Bronchial epithelial cell (primary cell): ENCODE data around the gene ZBED4. TPM values are rescaled to one million over a fixed set of nuclear protein-coding genes. Genes with fewer than 3 reads are reported as not detected.

Source experiments
- DNase-seq: peaks from one replicate; pipeline ENCODE4 v3.0.0-alpha.2; 2010; ENCODE audit warnings: low read depth
- FAIRE-seq: peaks from 2 replicates; lab custom pipeline; 2011; peaks lifted over from hg19 to GRCh38; lab: Jason Lieb, UNC
- H3K27me3 ChIP-seq: 2 replicates; pipeline ENCODE4 v1.5.1; 2011; ENCODE audit warnings: low read length; ENCODE audit not compliant: control insufficient read depth, insufficient read depth
- H3K36me3 ChIP-seq: 2 replicates; pipeline ENCODE4 v1.5.1; 2011; ENCODE audit warnings: low read length; ENCODE audit not compliant: control insufficient read depth, insufficient read depth
- H3K4me3 ChIP-seq: 2 replicates; pipeline ENCODE4 v1.5.1; 2011; ENCODE audit warnings: mild to moderate bottlenecking, low read depth, low read length, control low read depth
- CTCF ChIP-seq: IDR thresholded peaks from 2 replicates; pipeline ENCODE4 v1.5.1; 2011; ENCODE audit warnings: mild to moderate bottlenecking, moderate library complexity, low read length, control low read depth, inconsistent platforms; ENCODE audit not compliant: insufficient read depth, severe bottlenecking
- total RNA-seq: library from RNA; depleted of rRNA; stranded (reverse); fragments of >200 nt; gene quantifications from 2 replicates; pipeline ENCODE4 v1.2.1, GENCODE V29; 2014

The ZBED4 gene
- total RNA-seq, 1 donor from 2014 or later = 14.0 TPM

DNA sequence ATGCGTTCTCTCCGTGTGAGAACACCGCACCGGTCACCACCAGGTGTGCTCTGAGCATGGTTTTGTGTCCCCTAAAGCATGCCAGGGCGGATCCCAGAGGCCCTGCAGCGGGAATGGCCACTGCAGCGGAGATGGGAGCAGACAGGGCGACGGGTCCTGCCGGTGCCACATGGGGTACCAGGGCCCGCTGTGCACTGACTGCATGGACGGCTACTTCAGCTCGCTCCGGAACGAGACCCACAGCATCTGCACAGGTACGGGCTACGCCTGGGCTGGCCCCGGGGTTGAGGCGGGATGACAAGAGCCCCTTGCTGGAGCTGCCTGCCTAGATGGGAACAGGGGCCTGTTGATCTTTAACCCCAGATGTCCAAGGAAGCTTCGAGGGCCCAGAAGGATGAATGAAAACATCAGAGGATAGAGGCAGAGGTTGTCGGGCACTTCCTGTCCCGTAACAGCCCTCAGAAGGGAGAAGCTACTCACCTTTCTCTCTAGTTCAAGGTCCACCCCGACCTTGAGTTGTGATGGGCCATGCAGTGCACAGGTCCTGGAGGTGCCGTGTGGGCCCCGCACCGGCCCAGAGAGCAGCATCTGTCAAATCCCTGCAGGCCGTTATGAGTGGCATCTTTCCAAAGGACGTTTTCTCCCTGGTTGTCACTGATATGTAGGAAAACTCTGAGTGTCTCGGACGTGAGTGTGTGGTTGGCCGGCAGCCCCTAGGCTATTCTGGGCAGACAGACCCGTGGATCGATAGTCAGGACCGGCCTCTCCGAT, 68.0 kb downstream of the ZBED4 start:
- H3K36me3 ChIP-seq = peaks cover 10% of the 10 kb centered on the region
- TF ChIP-seq CTCF = no peak
- FAIRE-seq = no peak

GRCh38 chr22:49922484-49922883, 68.8 kb downstream of the ZBED4 start:
- peaks cover 10% of the 10 kb centered on the region for H3K36me3 ChIP-seq
- no peak for TF ChIP-seq CTCF
- FAIRE-seq = no peak

More for the DNA sequence above, 68.0 kb downstream of the ZBED4 start:
- no peaks in the 10 kb centered on the region for H3K27me3 ChIP-seq
- H3K4me3 ChIP-seq = no peak overlapping the region
- DNase-seq = no peak

GRCh38 chr22:49922926-49923325, 69.3 kb downstream of the ZBED4 start:
- FAIRE-seq (no peak), DNase-seq (no peak)
- peaks cover 10% of the 10 kb centered on the region for H3K36me3 ChIP-seq
- no peak overlapping the region for H3K4me3 ChIP-seq
- no peak for TF ChIP-seq CTCF
- H3K27me3 ChIP-seq = no peaks in the 10 kb centered on the region

More at GRCh38 chr22:49922484-49922883, 68.8 kb downstream of the ZBED4 start:
- peak; percentile 27 for DNase-seq
- Histone ChIP-seq H3K27me3 (no peaks in the 10 kb centered on the region), H3K4me3 (no peak overlapping the region)

DNA sequence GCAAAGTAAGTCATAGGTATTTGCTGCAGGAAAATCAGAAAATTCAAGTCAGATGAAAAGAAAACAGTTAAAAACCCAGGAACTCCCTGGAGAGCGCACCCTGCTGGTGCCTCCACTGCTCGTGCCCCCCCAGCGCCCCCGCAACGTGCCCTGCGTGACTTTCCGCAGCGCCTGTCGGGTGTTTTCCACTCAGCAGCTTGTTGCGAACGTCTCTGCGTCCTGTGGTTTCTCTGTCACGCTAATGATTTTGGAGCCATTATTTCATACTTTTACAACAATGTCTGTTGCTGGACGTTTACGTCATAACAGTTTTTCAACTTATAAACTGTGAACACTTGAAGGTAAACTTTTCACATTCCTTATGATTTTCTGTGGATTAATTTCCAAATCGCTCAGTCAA, 69.8 kb downstream of the ZBED4 start:
- peaks cover 10% of the 10 kb centered on the region for H3K36me3 ChIP-seq
- no peak overlapping the region for H3K4me3 ChIP-seq
- no peaks in the 10 kb centered on the region for H3K27me3 ChIP-seq
- no peak for DNase-seq
- no peak for FAIRE-seq
- peak; percentile 34 for TF ChIP-seq CTCF

DNA sequence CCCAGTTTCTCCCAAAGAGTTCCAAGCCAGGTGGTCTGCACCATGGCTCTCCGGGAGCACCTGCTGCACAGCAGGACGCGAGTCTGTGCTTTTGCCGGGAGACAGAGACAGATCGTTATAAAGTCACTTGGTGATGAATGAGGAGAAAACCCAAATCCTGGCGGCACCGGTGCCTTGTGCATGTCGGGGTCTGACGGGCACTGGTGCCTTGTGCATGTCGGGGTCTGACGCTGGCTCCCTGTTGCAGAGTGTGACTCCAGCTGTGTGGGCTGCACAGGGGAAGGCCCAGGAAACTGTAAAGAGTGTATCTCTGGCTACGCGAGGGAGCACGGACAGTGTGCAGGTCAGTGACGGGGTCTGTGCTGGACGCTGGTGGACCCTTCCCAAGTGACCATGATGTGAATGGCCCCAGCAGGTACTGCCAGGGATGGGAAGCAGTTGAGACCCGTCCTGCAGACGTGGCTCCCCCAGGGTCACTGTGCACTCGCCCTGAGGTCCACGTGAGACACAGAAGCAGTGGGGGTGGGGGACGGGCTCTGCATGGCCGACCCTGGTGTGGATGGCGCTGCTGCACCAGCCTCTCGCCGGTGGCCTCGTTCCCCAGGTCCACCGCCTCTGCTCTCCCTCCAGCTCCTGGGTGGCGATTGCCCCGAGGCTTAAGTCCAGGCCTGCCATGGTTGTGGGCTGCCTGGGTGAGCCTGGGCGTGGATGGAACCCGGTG, 70.6 kb downstream of the ZBED4 start:
- FAIRE-seq = no peak
- Histone ChIP-seq H3K27me3 (no peaks in the 10 kb centered on the region), H3K36me3 (peaks cover 10% of the 10 kb centered on the region), H3K4me3 (no peak overlapping the region)
- no peak for TF ChIP-seq CTCF
- no peak for DNase-seq
